ENCODE results near the gene ENTPD2. TPM values are rescaled to one million over a fixed set of nuclear protein-coding genes. Genes with fewer than 3 reads are reported as not detected.
A peak's percentile ranks its signal among the peaks of the same experiment; 100 is the strongest.

Gene ENTPD2
- total and polyA plus RNA-seq, 2 donors (not counting 3 experiments of a cell fraction or from before 2014, with no cell fraction given): not detected

- intact Hi-C loops (cut with micrococcal nuclease): no loop called here
- Histone ChIP-seq H3K9me1 (replicated peaks; ENCODE audit: control insufficient read depth, extremely low read depth, insufficient read depth, low read length) (no peaks in the 10 kb centered on the region), H2AFZ (ENCODE audit: low read depth, low read length) (peak within 1 kb of the TSS; percentile 82), H3K4me1 (ENCODE audit: control insufficient read depth, extremely low read depth, insufficient read depth, low read length) (peaks cover 5% of the 10 kb centered on the region), H3K27ac (ENCODE audit: insufficient read depth, low read depth, low read length) (no peak within 1 kb of the TSS), H3K27me3 (ENCODE audit: control insufficient read depth in 2 of 2, insufficient read depth in 2 of 2, low read length in 2 of 2) (no peaks in the 10 kb centered on the region), H3K4me3 (replicated peaks in 1 of 3; ENCODE audit: insufficient read depth in 1 of 3, low read depth in 1 of 3, low read length in 3 of 3) (peak within 1 kb of the TSS; percentile 54 to 88 (median 60)), H3K79me2 (ENCODE audit: control insufficient read depth, insufficient read depth, low read length) (peaks cover 6% of the 10 kb centered on the region), H3K9ac (replicated peaks; ENCODE audit: extremely low read depth, insufficient read depth, low read length) (peak within 1 kb of the TSS; percentile 24), H3K9me3 (replicated peaks; ENCODE audit: control insufficient read depth, insufficient read depth, low read length) (no peaks in the 10 kb centered on the region), H3K4me2 (ENCODE audit: insufficient read depth, low read length) (peak within 1 kb of the TSS; percentile 51), H4K20me1 (replicated peaks; ENCODE audit: control insufficient read depth, extremely low read depth, insufficient read depth, low read length) (no peaks in the 10 kb centered on the region), H3K36me3 (ENCODE audit: control insufficient read depth in 2 of 2, extremely low read depth in 1 of 2, insufficient read depth in 2 of 2, low read length in 2 of 2) (peaks cover 0 to 23% of the 10 kb centered on the region in 2 experiments)
- ChIA-PET CTCF (interaction anchor here (0.7 to 3.7 kb wide), 8 partner anchors 8 to 224 kb away, joined by 3 to 29 read pairs (median 5); partner anchors contain the start of genes MAN1B1, NPDC1 and NRARP), POLR2A (interaction anchor here (0.5 to 0.8 kb wide), 2 partner anchors 9 to 78 kb away, joined by 3 to 4 read pairs; partner anchors contain the start of gene MAN1B1)
- peak; percentile 71 for TF ChIP-seq POLR2A (IDR thresholded peaks at IDR 0.05; ENCODE audit: low read depth, low read length)
- TF ChIP-seq POLR2AphosphoS5 (IDR thresholded peaks at IDR 0.05; ENCODE audit: insufficient read depth, low read depth, low read length): peak; percentile 64
- TF ChIP-seq MYC (IDR thresholded peaks at IDR 0.05; ENCODE audit: low read depth, low read length): no peak
- peak; percentile 68 for FAIRE-seq
- dilution Hi-C loops (cut with MboI; ENCODE audit: extremely low pct_ligation_motif_present, low sequenced_read_pairs): no loop called here
- BruUV-seq (replicated peaks): no TSS peak
- peak; percentile 43 for DNase-seq (ENCODE audit: low read depth, low spot score)
Observed at GRCh38 chr9:137077010-137077747, 23.3 kb upstream of the ENTPD2 start, which contains the start of gene UAP1L1. TSS of gene UAP1L1 (plus strand) at chr9:137077517. CDS start at chr9:137077533, 16 bp downstream.

- Histone ChIP-seq H3K4me1 (ENCODE audit: control insufficient read depth, extremely low read depth, insufficient read depth, low read length) (peaks cover 5% of the 10 kb centered on the region), H2AFZ (ENCODE audit: low read depth, low read length) (peak overlapping the region; percentile 82), H3K36me3 (ENCODE audit: control insufficient read depth in 2 of 2, extremely low read depth in 1 of 2, insufficient read depth in 2 of 2, low read length in 2 of 2) (peaks cover 0 to 19% of the 10 kb centered on the region in 2 experiments), H3K9me3 (replicated peaks; ENCODE audit: control insufficient read depth, insufficient read depth, low read length) (no peaks in the 10 kb centered on the region), H3K4me2 (ENCODE audit: insufficient read depth, low read length) (peak overlapping the region; percentile 51), H3K27ac (ENCODE audit: insufficient read depth, low read depth, low read length) (no peak overlapping the region), H3K4me3 (replicated peaks in 1 of 3; ENCODE audit: insufficient read depth in 1 of 3, low read depth in 1 of 3, low read length in 3 of 3) (peak overlapping the region in 1 of 3 experiments; percentile 88), H4K20me1 (replicated peaks; ENCODE audit: control insufficient read depth, extremely low read depth, insufficient read depth, low read length) (no peaks in the 10 kb centered on the region), H3K9ac (replicated peaks; ENCODE audit: extremely low read depth, insufficient read depth, low read length) (no peak overlapping the region), H3K9me1 (replicated peaks; ENCODE audit: control insufficient read depth, extremely low read depth, insufficient read depth, low read length) (no peaks in the 10 kb centered on the region), H3K79me2 (ENCODE audit: control insufficient read depth, insufficient read depth, low read length) (peaks cover 6% of the 10 kb centered on the region), H3K27me3 (ENCODE audit: control insufficient read depth in 2 of 2, insufficient read depth in 2 of 2, low read length in 2 of 2) (no peaks in the 10 kb centered on the region)
- FAIRE-seq (no peak), DNase-seq (ENCODE audit: low read depth, low spot score) (no peak)
- TF ChIP-seq MYC (IDR thresholded peaks at IDR 0.05; ENCODE audit: low read depth, low read length) (no peak), JUN (IDR thresholded peaks at IDR 0.05; ENCODE audit: borderline replicate concordance, insufficient read depth, insufficient read length, low read depth) (no peak), CTCF (IDR thresholded peaks at IDR 0.05; ENCODE audit: extremely low read depth in 1 of 2, insufficient read depth in 1 of 2, low read depth in 1 of 2, low read length in 2 of 2) (no peak), POLR2A (IDR thresholded peaks at IDR 0.05; ENCODE audit: low read depth, low read length) (no peak), EZH2 (IDR thresholded peaks at IDR 0.05; ENCODE audit: borderline replicate concordance, low read depth, low read length, severe bottlenecking) (no peak), POLR2AphosphoS5 (IDR thresholded peaks at IDR 0.05; ENCODE audit: insufficient read depth, low read depth, low read length) (no peak), FOS (IDR thresholded peaks at IDR 0.05; ENCODE audit: borderline replicate concordance, insufficient read depth, low read length) (no peak), GATA2 (IDR thresholded peaks at IDR 0.05; ENCODE audit: insufficient read depth, insufficient read length, low read depth, low read length) (no peak)
- TF ChIP-seq, protein P1, sequence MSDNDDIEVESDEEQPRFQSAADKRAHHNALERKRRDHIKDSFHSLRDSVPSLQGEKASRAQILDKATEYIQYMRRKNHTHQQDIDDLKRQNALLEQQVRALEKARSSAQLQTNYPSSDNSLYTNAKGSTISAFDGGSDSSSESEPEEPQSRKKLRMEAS (IDR thresholded peaks at IDR 0.05; ENCODE audit: insufficient read depth, insufficient read length): no peak
- dilution Hi-C loops (cut with MboI; ENCODE audit: extremely low pct_ligation_motif_present, low sequenced_read_pairs): no loop called here
- ChIA-PET CTCF (interaction anchor here (1.0 to 3.7 kb wide), 6 partner anchors 10 to 225 kb away, joined by 3 to 29 read pairs (median 10); partner anchors contain the start of genes MAN1B1, NPDC1 and NRARP), POLR2A (interaction anchor here (0.5 to 0.8 kb wide), 2 partner anchors 10 to 77 kb away, joined by 3 to 4 read pairs; partner anchors contain the start of gene MAN1B1)
- BruUV-seq (replicated peaks): no TSS peak
- intact Hi-C loops (cut with micrococcal nuclease): no loop called here
Observed at GRCh38 chr9:137076636-137077009, 22.8 kb upstream of the ENTPD2 start.
